Measurements from ENCODE around the gene HK2.

The HK2 gene

DNA sequence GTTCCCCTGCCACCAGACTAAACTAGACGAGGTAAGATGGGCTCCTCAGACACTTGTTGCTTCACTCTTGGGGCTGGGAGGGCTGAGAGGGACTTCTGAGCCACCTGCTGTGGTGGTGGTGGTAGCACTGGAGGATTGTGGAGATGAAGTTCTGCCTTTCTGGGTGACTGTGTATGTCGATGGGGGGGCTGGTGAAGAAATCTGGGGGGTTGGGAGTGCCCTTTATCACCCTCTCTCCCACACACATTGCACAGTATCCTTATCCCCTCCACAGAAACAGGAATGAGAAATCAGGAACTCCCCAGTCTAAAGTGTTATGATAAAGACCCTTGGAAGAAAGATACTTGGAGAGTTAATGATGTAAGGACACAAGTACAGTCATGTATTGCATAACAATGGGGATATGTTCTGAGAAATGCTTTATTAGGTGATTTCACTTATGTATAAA lies 38.5 kb downstream of the HK2 start:
- TF ChIP-seq, protein P1, sequence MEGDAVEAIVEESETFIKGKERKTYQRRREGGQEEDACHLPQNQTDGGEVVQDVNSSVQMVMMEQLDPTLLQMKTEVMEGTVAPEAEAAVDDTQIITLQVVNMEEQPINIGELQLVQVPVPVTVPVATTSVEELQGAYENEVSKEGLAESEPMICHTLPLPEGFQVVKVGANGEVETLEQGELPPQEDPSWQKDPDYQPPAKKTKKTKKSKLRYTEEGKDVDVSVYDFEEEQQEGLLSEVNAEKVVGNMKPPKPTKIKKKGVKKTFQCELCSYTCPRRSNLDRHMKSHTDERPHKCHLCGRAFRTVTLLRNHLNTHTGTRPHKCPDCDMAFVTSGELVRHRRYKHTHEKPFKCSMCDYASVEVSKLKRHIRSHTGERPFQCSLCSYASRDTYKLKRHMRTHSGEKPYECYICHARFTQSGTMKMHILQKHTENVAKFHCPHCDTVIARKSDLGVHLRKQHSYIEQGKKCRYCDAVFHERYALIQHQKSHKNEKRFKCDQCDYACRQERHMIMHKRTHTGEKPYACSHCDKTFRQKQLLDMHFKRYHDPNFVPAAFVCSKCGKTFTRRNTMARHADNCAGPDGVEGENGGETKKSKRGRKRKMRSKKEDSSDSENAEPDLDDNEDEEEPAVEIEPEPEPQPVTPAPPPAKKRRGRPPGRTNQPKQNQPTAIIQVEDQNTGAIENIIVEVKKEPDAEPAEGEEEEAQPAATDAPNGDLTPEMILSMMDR (IDR thresholded peaks at IDR 0.05; ENCODE audit: insufficient read depth, missing control alignments): no peak
- no peak for DNase-seq (ENCODE audit: insufficient read length, low spot score)
- FAIRE-seq: no peak

DNA sequence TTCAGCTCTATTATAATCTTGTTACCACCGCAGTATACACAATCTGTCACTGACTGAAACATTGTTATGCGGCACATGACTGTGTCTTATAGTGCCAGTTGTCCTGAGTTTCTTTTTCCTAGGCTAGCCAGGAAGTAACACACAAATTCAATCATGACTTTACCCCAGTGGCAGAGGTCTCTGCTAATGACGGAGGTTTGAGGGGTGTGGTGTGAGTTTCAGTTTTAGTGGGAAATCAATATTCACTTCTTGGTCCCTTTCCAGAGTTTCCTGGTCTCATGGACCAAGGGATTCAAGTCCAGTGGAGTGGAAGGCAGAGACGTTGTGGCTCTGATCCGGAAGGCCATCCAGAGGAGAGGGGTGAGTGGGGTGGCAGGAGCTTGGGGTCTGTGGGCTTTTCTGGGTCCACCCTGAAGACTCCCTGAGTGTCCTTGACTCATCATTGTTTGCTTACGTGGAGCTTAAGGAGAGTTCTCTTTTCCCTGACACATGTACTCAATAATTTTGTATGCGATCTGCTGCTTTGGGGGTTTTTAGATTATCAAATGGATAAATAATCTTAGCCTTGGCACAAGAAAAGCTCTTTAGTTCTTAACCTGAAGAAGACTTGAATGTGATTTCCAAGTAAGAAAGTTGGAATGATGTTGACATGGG lies 39.2 kb downstream of the HK2 start:
- TF ChIP-seq, protein P1 (IDR thresholded peaks at IDR 0.05; ENCODE audit: insufficient read depth, missing control alignments): no peak
- DNase-seq (ENCODE audit: insufficient read length, low spot score) (no peak), FAIRE-seq (no peak)

DNA sequence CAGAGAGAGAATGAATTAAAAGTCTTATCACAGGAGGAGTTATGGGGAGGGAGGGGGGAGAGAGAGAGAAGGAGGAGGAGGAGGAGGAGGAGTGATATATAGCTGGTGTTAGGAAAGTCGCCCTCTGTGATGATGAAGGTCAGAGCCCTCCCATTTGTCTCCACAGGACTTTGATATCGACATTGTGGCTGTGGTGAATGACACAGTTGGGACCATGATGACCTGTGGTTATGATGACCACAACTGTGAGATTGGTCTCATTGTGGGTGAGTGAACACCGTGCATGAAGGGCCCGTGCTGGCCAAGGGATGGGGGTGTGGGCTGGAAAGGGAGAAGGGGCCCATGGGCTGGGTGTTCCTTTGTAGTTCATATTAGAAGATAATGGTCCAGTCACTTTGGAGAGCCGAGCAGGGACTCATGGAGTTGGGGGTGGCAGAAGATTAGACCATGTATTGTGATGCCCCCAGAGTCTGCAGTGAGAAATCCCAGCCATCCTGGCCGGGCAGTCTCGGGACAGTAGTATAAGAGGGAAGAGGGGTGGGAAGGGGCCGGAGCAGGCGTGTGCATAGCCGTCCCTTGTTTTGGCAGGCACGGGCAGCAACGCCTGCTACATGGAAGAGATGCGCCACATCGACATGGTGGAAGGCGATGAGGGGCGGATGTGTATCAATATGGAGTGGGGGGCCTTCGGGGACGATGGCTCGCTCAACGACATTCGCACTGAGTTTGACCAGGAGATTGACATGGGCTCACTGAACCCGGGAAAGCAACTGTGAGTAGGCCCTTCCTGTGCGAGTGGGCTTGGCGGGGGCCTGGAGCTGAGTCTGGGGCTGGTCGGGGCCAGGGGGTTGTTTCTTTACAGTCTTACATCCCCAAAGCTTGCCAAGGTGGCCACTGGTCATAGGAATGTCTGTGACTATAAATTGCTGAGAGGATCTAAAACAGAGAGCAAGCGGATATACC lies 40.0 kb downstream of the HK2 start:
- DNase-seq (ENCODE audit: insufficient read length, low spot score): no peak
- no peak for FAIRE-seq
- TF ChIP-seq, protein P1 (IDR thresholded peaks at IDR 0.05; ENCODE audit: insufficient read depth, missing control alignments): no peak

DNA sequence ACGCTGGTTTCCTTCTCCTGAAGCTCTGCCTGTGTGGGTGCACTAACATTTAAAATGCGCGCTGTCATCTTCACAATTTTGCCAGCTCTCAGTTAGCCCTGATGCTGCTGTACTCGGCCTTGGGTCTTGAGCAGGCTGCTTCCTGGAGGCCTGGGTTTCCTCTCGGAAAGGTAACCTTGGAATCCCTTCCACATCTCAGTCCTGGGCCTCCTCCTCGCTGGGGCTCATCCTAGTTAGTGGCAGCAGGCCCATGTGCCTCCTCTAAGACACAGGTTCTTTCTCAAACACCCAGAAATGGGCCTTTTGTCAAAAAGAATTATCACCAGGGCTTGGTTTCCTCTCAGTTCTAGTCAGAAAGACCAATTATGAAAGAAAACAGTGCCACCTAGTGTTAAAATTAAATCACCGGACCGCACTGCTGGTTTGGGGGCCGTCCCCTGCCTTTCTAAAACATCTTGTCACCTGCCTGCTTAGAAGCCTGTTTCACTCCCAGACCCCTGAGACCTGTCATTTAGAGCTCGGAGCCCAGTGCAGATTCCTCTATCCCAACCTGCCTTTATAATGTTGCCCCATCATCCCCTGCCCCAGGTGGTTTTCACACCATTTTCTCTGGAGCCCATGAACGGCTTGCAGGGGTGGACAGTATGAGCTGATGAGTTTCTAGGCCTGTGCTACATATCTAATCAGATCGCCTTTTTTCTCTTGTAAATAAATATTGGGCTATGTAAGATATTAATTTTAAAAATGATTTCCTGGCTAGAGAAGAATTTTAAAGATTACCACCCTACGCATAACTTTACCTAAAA lies 42.4 kb downstream of the HK2 start:
- TF ChIP-seq, protein P1 (IDR thresholded peaks at IDR 0.05; ENCODE audit: insufficient read depth, missing control alignments): peak; percentile 65
- DNase-seq (ENCODE audit: insufficient read length, low spot score): no peak
- no peak for FAIRE-seq

DNA sequence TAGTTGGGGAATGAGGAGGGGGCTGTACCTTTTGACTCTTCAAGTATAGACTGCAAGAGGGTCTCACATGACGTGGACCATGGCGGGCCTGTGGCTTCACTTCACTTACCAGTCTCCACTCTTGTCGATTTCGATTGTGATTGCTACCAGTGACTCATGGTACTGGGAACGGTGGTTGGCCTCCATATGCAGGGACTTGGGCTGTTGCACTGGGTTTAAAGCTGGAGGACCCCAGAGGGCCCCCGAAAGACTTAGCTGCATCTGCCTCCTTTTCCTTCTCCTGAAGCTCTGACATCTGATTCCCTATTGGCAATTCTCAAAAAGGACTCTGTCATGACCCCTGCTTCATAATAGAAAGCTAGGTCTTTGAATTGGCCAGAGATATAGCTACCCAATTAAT lies 43.4 kb downstream of the HK2 start:
- TF ChIP-seq, protein P1 (IDR thresholded peaks at IDR 0.05; ENCODE audit: insufficient read depth, missing control alignments): no peak
- DNase-seq (ENCODE audit: insufficient read length, low spot score): no peak
- no peak for FAIRE-seq

DNA sequence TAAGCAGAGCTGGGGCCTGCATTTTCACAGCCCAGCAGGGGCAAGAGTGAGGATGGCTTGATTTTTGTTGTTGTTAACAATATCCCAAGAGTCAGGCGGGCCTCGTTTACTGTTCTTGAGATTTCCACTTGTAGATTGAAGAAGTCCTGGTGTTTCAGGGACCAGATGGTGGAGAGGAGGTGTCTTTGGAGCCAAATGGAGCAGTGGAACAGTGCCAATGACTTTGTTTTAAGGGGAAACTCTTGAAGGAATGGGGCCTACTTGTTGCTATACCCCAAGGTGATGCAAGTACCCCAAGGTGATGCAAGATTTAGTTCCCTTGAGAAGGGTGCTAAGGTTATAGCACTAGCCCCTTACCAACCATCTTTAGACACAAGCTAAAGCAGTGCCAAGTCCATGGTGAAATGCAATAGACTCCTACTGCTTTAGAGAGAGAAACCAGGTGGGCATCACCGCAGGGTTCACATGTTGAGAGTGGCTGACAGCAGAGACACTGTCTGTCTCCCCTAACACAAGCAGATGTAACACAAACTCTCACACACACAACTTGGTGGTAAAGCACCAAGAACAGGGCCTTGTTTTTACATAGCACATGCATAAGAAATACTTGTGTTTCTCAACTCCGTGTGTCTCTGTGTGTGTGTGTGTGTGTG lies 44.0 kb downstream of the HK2 start:
- DNase-seq (ENCODE audit: insufficient read length, low spot score): no peak
- FAIRE-seq: no peak
- TF ChIP-seq, protein P1 (IDR thresholded peaks at IDR 0.05; ENCODE audit: insufficient read depth, missing control alignments): no peak
